IMR-90 (cell line): ENCODE measurements around the gene IQSEC1. TPM values are rescaled to one million over a fixed set of nuclear protein-coding genes. Genes with fewer than 3 reads are reported as not detected.

Experiments
- ATAC-seq: fragments of 200-7000 bp; cut with Tn5 transposase; 2 replicates; pipeline ENCODE4 v1.9.1; 2020; ENCODE audit warnings: low read depth, mild to moderate bottlenecking, moderate library complexity
- BruUV-seq: library from RNA; stranded (reverse); fragments of 400-500 nt; replicated peaks from 2 replicates; lab custom pipeline; 2021; lab: Mats Ljungman, UMichigan
- CTCF ChIA-PET: fragments of 300-600 bp; formaldehyde crosslinking; extraction: SDS; loops from one replicate; lab custom pipeline; 2021; ENCODE audit warnings: antibody characterized with exemption; lab: Yijun Ruan, JAX
- POLR2A ChIA-PET: fragments of 300-600 bp; sonication (Branson Sonifier 250); formaldehyde crosslinking; loops from one replicate; lab custom pipeline; 2022; ENCODE audit warnings: antibody characterized with exemption; ENCODE audit not compliant: unreplicated experiment; lab: Charles Lee
- DNase-seq: peaks from one replicate; pipeline ENCODE4 v3.0.0; 2013
- H2AFZ ChIP-seq: replicated peaks from 2 replicates; pipeline ENCODE3; 2013; ENCODE audit warnings: low read length, mild to moderate bottlenecking; ENCODE audit not compliant: poor library complexity
- H2AK5ac ChIP-seq: 2 replicates; pipeline ENCODE4 v1.6.1; 2013; ENCODE audit warnings: low read depth, low read length, inconsistent platforms
- H2AK9ac ChIP-seq: replicated peaks from 2 replicates; pipeline ENCODE3; 2013; ENCODE audit warnings: mild to moderate bottlenecking, low read depth, low read length, moderate library complexity; ENCODE audit not compliant: poor library complexity
- H2BK120ac ChIP-seq: 2 replicates; pipeline ENCODE4 v1.6.1; 2013; ENCODE audit warnings: low read depth, low read length, inconsistent platforms
- H2BK15ac ChIP-seq: 3 replicates; pipeline ENCODE4 v1.6.1; 2013; ENCODE audit warnings: low read depth, low read length, inconsistent platforms
- H2BK20ac ChIP-seq: 2 replicates; pipeline ENCODE4 v1.6.1; 2013; ENCODE audit warnings: low read depth, mild to moderate bottlenecking, inconsistent platforms, low read length, moderate library complexity
- H2BK5ac ChIP-seq: 2 replicates; pipeline ENCODE4 v1.6.1; 2013; ENCODE audit warnings: mild to moderate bottlenecking, low read depth, low read length, inconsistent platforms; ENCODE audit not compliant: poor library complexity, severe bottlenecking
- H3K14ac ChIP-seq: replicated peaks from 2 replicates; pipeline ENCODE4 v1.6.1; 2013; ENCODE audit warnings: low read depth, low read length, inconsistent platforms
- H3K18ac ChIP-seq: 2 replicates; pipeline ENCODE4 v1.6.1; 2013; ENCODE audit warnings: low read depth, low read length, control low read depth
- H3K23ac ChIP-seq: 2 replicates; pipeline ENCODE4 v1.6.1; 2013; ENCODE audit warnings: low read depth, low read length, inconsistent platforms
- H3K27ac ChIP-seq: 2 replicates; pipeline ENCODE4 v1.5.1; 2013; ENCODE audit warnings: mild to moderate bottlenecking, control low read depth, low read length; ENCODE audit not compliant: insufficient read depth
- H3K27me3 ChIP-seq: 2 replicates; pipeline ENCODE4 v1.6.1; 2013; ENCODE audit warnings: low read length; ENCODE audit not compliant: control insufficient read depth, insufficient read depth
- H3K36me3 ChIP-seq: 2 replicates; pipeline ENCODE4 v1.6.1; 2013; ENCODE audit warnings: low read length, mixed read lengths; ENCODE audit not compliant: control insufficient read depth, insufficient read depth
- H3K4ac ChIP-seq: 2 replicates; pipeline ENCODE4 v1.6.1; 2013; ENCODE audit warnings: low read depth, low read length, inconsistent platforms
- H3K4me1 ChIP-seq: 2 replicates; pipeline ENCODE4 v1.6.1; 2013; ENCODE audit warnings: low read length, mixed read lengths; ENCODE audit not compliant: control insufficient read depth, insufficient read depth
- H3K4me2 ChIP-seq: 2 replicates; pipeline ENCODE4 v1.6.1; 2013; ENCODE audit warnings: low read depth, mild to moderate bottlenecking, control low read depth, low read length, moderate library complexity
- H3K4me3 ChIP-seq: 2 replicates; pipeline ENCODE4 v1.5.1; 2013; ENCODE audit warnings: low read depth, mild to moderate bottlenecking, control low read depth, low read length, moderate library complexity; ENCODE audit not compliant: insufficient read depth
- H3K56ac ChIP-seq: 2 replicates; pipeline ENCODE4 v1.6.1; 2013; ENCODE audit warnings: low read length, inconsistent platforms; ENCODE audit not compliant: insufficient read depth; ENCODE audit errors: extremely low read depth
- H3K79me1 ChIP-seq, 2 experiments: 2 replicates each; pipeline ENCODE4 v1.6.1; 2013; ENCODE audit warnings: low read length in 2 of 2, inconsistent platforms in 1 of 2, low read depth in 1 of 2
- H3K9ac ChIP-seq: 2 replicates; pipeline ENCODE4 v1.6.1; 2013; ENCODE audit warnings: low read depth, low read length, control low read depth
- H3K9me1 ChIP-seq: 2 replicates; pipeline ENCODE4 v1.6.1; 2013; ENCODE audit warnings: low read length, inconsistent platforms; ENCODE audit not compliant: insufficient read depth
- H3K9me3 ChIP-seq: 2 replicates; pipeline ENCODE4 v1.6.1; 2013; ENCODE audit warnings: low read length; ENCODE audit not compliant: control insufficient read depth, insufficient read depth
- H4K20me1 ChIP-seq: 2 replicates; pipeline ENCODE4 v1.6.1; 2013; ENCODE audit warnings: low read length, inconsistent platforms; ENCODE audit not compliant: insufficient read depth
- H4K5ac ChIP-seq: 2 replicates; pipeline ENCODE4 v1.6.1; 2013; ENCODE audit warnings: mild to moderate bottlenecking, low read depth, low read length, control low read depth
- H4K8ac ChIP-seq, 2 experiments: 2 replicates each; pipeline ENCODE4 v1.6.1; 2013; ENCODE audit warnings: low read depth in 2 of 2, low read length in 2 of 2, control low read depth in 1 of 2, inconsistent platforms in 1 of 2
- H4K91ac ChIP-seq: 2 replicates; pipeline ENCODE4 v1.6.1; 2013; ENCODE audit warnings: low read depth, low read length, inconsistent platforms; ENCODE audit not compliant: insufficient read depth
- BHLHE40 ChIP-seq: fragments of 150-350 bp; IDR thresholded peaks from 2 replicates; pipeline ENCODE4 v1.6.1; 2016; ENCODE audit warnings: mild to moderate bottlenecking, low read depth, low read length
- CEBPB ChIP-seq: IDR thresholded peaks from 2 replicates; pipeline ENCODE4 v1.6.1; 2012; ENCODE audit warnings: low read depth, low read length, improper control_type of control experiment
- CHD1 ChIP-seq: IDR thresholded peaks from 2 replicates; pipeline ENCODE4 v1.6.1; 2012; ENCODE audit warnings: low read depth, low read length, improper control_type of control experiment
- FOS ChIP-seq: fragments of 150-350 bp; IDR thresholded peaks from 2 replicates; pipeline ENCODE4 v1.6.1; 2016; ENCODE audit warnings: low read depth, low read length
- MAFK ChIP-seq: IDR thresholded peaks from 2 replicates; pipeline ENCODE4 v1.6.1; 2012; ENCODE audit warnings: low read depth, low read length, improper control_type of control experiment
- MAZ ChIP-seq: IDR thresholded peaks from 2 replicates; pipeline ENCODE4 v1.6.1; 2012; ENCODE audit warnings: low read depth, mild to moderate bottlenecking, low read length, improper control_type of control experiment, moderate library complexity, borderline replicate concordance
- MXI1 ChIP-seq: IDR thresholded peaks from 2 replicates; pipeline ENCODE4 v1.6.1; 2012; ENCODE audit warnings: low read depth, mild to moderate bottlenecking, low read length, moderate library complexity, borderline replicate concordance
- POLR2A ChIP-seq: IDR thresholded peaks from 2 replicates; pipeline ENCODE4 v1.6.1; 2012; ENCODE audit warnings: mild to moderate bottlenecking, low read depth, low read length
- RAD21 ChIP-seq: IDR thresholded peaks from 2 replicates; pipeline ENCODE4 v1.6.1; 2012; ENCODE audit warnings: low read length, improper control_type of control experiment
- RCOR1 ChIP-seq: IDR thresholded peaks from 2 replicates; pipeline ENCODE4 v1.6.1; 2012; ENCODE audit warnings: mild to moderate bottlenecking, low read length, improper control_type of control experiment; ENCODE audit not compliant: insufficient replicate concordance
- RFX5 ChIP-seq: IDR thresholded peaks from 2 replicates; pipeline ENCODE4 v1.8.0; 2012; ENCODE audit warnings: low read depth, mild to moderate bottlenecking, low read length, moderate library complexity
- SMC3 ChIP-seq: fragments of 150-350 bp; IDR thresholded peaks from 2 replicates; pipeline ENCODE4 v1.6.1; 2016; ENCODE audit warnings: low read depth, mild to moderate bottlenecking, antibody characterized with exemption, low read length, moderate library complexity
- USF2 ChIP-seq: fragments of 150-350 bp; IDR thresholded peaks from 2 replicates; pipeline ENCODE4 v1.6.1; 2017; ENCODE audit warnings: mild to moderate bottlenecking, antibody characterized with exemption, low read length, low read depth
- WGBS, 2 experiments: methylation state at CpG; one replicate each; pipeline versions ENCODE4 v1.1.5 to v1.1.7; 2013; ENCODE audit warnings: missing lambda C conversion rate in 2 of 2; ENCODE audit not compliant: insufficient read length in 1 of 2; ENCODE audit errors: extremely low coverage in 2 of 2; 5-methylcytosine and 5-hydroxymethylcytosine counted together
- dilution Hi-C: fragments of 300-500 bp; cut with HindIII; formaldehyde crosslinking; loops from one replicate; pipeline ENCODE4 v1.14.3; 2018; ENCODE audit warnings: low sequenced_read_pairs; ENCODE audit not compliant: unreplicated experiment
- in situ Hi-C: fragments of 300-500 bp; cut with MboI; formaldehyde crosslinking; loops from 3 replicates; pipeline ENCODE4 v1.14.3; 2019; ENCODE audit warnings: low sequenced_read_pairs, inconsistent platforms, mixed read lengths
- intact Hi-C: fragments of 100-400 bp; cut with micrococcal nuclease; formaldehyde crosslinking; loops from 2 replicates; pipeline ENCODE4 v1.10.0; 2022
- polyA plus RNA-seq, 3 experiments: library from polyadenylated mRNA; depleted of rRNA; stranded (reverse); fragments of >200 nt; gene quantifications; 2 replicates each; pipeline ENCODE4 v1.2.3, GENCODE V29; 2012; ENCODE audit warnings: low replicate concordance in 1 of 3
- total RNA-seq: library from RNA; depleted of rRNA; stranded (reverse); fragments of >200 nt; gene quantifications from 2 replicates; pipeline ENCODE4 v1.2.3, GENCODE V29; 2012
- TF ChIP-seq, protein P1 (sequence below): fragments of 150-350 bp; IDR thresholded peaks from 2 replicates; pipeline ENCODE4 v1.6.1; 2016; ENCODE audit warnings: low read depth, mild to moderate bottlenecking, low read length, moderate library complexity, borderline replicate concordance

IQSEC1 gene
- total and polyA plus RNA-seq, 2 of the 4 experiments (the other 2 are of a cell fraction): 5.9 to 11.9 TPM

DNA sequence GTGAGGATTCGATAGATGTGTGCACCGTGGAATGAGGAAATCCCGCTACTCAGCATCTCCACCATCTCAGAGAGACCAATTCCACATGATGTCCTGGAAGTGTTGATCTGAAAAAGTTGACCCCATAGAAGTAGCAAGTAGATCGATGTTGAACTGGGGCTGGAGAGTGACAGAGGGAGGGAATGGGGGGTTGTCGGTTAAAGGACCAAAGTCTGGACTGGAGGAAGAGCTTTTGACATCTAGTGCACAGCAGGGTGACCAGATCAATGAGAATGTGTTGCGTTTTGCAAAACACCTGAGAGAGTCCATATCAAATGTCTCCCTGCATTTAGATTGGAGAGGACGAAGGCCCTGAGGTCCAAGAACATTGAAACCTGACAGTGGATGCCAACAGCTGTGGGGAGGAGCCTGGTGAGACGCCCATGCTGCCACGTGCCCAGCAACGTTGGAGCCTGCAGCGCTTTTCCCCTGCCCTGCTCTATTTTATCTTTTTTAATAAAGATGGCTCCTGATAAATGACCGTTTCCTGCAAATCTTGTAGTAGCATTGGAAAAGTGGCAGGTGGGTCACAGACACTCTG, 201.7 kb downstream of the IQSEC1 start:
- no peak overlapping the region for H3K18ac ChIP-seq
- WGBS, 2 experiments: 61% methylated on average over 3 of the region's 12 CpGs; no CpG with 5 or more reads in 1 of the 2 experiments
- no peak overlapping the region for H2AK9ac ChIP-seq

More for the DNA sequence above, 201.7 kb downstream of the IQSEC1 start:
- no peak overlapping the region for H2BK120ac ChIP-seq
- H3K9me1 ChIP-seq: no peaks in the 10 kb centered on the region; the same call in 1 of the 2 replicates
- H4K8ac ChIP-seq: no peak overlapping the region
- intact Hi-C loops: no loop called here
- no peak overlapping the region for H2BK5ac ChIP-seq
- DNase-seq (no peak), ATAC-seq (no peak)
- H3K4me3 ChIP-seq: no peak overlapping the region
- POLR2A ChIA-PET: no interaction called here
- CTCF ChIA-PET: no interaction called here
- no peaks in the 10 kb centered on the region for H3K9me3 ChIP-seq
- no TSS peak for BruUV-seq
- H2BK20ac ChIP-seq: no peak overlapping the region
- no peak overlapping the region for H3K4me2 ChIP-seq
- H3K4me1 ChIP-seq: no peaks in the 10 kb centered on the region; the same call in 1 of the 2 replicates
- no peaks in the 10 kb centered on the region for H3K36me3 ChIP-seq
- dilution Hi-C loops: no loop called here
- H3K14ac ChIP-seq: no peak overlapping the region
- no peak overlapping the region for H2AFZ ChIP-seq
- H4K5ac ChIP-seq: no peak overlapping the region
- H3K56ac ChIP-seq: no peak overlapping the region
- H4K20me1 ChIP-seq: no peaks in the 10 kb centered on the region
- no peak overlapping the region for H4K91ac ChIP-seq
- TF ChIP-seq MAZ (no peak), CHD1 (no peak), CEBPB (no peak), RAD21 (no peak), RCOR1 (no peak), BHLHE40 (no peak), USF2 (no peak), FOS (no peak), POLR2A (no peak), MAFK (no peak), MXI1 (no peak), RFX5 (no peak), SMC3 (no peak)
- TF ChIP-seq, protein P1, sequence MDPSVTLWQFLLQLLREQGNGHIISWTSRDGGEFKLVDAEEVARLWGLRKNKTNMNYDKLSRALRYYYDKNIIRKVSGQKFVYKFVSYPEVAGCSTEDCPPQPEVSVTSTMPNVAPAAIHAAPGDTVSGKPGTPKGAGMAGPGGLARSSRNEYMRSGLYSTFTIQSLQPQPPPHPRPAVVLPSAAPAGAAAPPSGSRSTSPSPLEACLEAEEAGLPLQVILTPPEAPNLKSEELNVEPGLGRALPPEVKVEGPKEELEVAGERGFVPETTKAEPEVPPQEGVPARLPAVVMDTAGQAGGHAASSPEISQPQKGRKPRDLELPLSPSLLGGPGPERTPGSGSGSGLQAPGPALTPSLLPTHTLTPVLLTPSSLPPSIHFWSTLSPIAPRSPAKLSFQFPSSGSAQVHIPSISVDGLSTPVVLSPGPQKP: no peak
- no peak overlapping the region for H3K9ac ChIP-seq
- peaks cover 25% of the 10 kb centered on the region for H3K27me3 ChIP-seq
- no peak overlapping the region for H3K4ac ChIP-seq
- H2AK5ac ChIP-seq: no peak overlapping the region
- no peak overlapping the region for H2BK15ac ChIP-seq
- no peak overlapping the region for H3K27ac ChIP-seq
- in situ Hi-C loops: no loop called here
- H3K23ac ChIP-seq: no peak overlapping the region
- no peaks in the 10 kb centered on the region for H3K79me1 ChIP-seq
